Neuronal stem cell (in vitro differentiated cells): ENCODE measurements around the gene PSME3. TPM values are rescaled to one million over a fixed set of nuclear protein-coding genes. Genes with fewer than 3 reads are reported as not detected.

Source experiments
- DNase-seq: peaks from one replicate; pipeline ENCODE4 v3.0.0-alpha.2; 2013; ENCODE audit warnings: low spot score
- H2AFZ ChIP-seq: one replicate; pipeline ENCODE4 v1.6.1; 2013; ENCODE audit warnings: mild to moderate bottlenecking, low read length, inconsistent platforms
- H2AK5ac ChIP-seq: 2 replicates; pipeline ENCODE4 v1.6.1; 2013; ENCODE audit warnings: low read depth, mild to moderate bottlenecking, inconsistent platforms, low read length, moderate library complexity, mixed read lengths
- H2BK120ac ChIP-seq: 2 replicates; pipeline ENCODE4 v1.6.1; 2013; ENCODE audit warnings: low read depth, mild to moderate bottlenecking, inconsistent platforms, low read length, moderate library complexity, mixed read lengths
- H2BK12ac ChIP-seq: one replicate; pipeline ENCODE4 v1.6.1; 2013; ENCODE audit warnings: low read length, inconsistent platforms
- H2BK15ac ChIP-seq: 2 replicates; pipeline ENCODE4 v1.6.1; 2013; ENCODE audit warnings: mild to moderate bottlenecking, low read length, inconsistent platforms, mixed read lengths
- H2BK5ac ChIP-seq: one replicate; pipeline ENCODE4 v1.6.1; 2013; ENCODE audit warnings: inconsistent platforms, mild to moderate bottlenecking, low read length, moderate library complexity
- H3K14ac ChIP-seq: one replicate; pipeline ENCODE4 v1.6.1; 2013; ENCODE audit warnings: low read length, inconsistent platforms
- H3K18ac ChIP-seq: 2 replicates; pipeline ENCODE4 v1.6.1; 2013; ENCODE audit warnings: low read length, inconsistent platforms
- H3K23ac ChIP-seq: 2 replicates; pipeline ENCODE4 v1.6.1; 2013; ENCODE audit warnings: low read depth, mild to moderate bottlenecking, mixed read lengths, low read length, inconsistent platforms; ENCODE audit not compliant: poor library complexity
- H3K27ac ChIP-seq: replicated peaks from 3 replicates; pipeline ENCODE4 v1.5.1; 2013; ENCODE audit warnings: low read length, inconsistent platforms
- H3K27me3 ChIP-seq, 3 experiments: 2 replicates each; pipeline ENCODE4 v1.6.1; 2013; ENCODE audit warnings: low read length in 3 of 3, mild to moderate bottlenecking in 2 of 3, inconsistent platforms in 1 of 3, low read depth in 1 of 3, mixed read lengths in 1 of 3, moderate library complexity in 1 of 3; ENCODE audit not compliant: control insufficient read depth in 3 of 3, insufficient read depth in 3 of 3
- H3K36me3 ChIP-seq, 2 donors: replicated peaks in 1 of 2; 2 replicates each; pipeline ENCODE4 v1.6.1; 2013; ENCODE audit warnings: low read length in 2 of 2; ENCODE audit not compliant: control insufficient read depth in 2 of 2, insufficient read depth in 2 of 2
- H3K4ac ChIP-seq: 2 replicates; pipeline ENCODE4 v1.6.1; 2013; ENCODE audit warnings: inconsistent platforms, mild to moderate bottlenecking, low read length, moderate library complexity
- H3K4me1 ChIP-seq, 2 donors: 1 replicate in 1 of 2; 2 replicates in 1 of 2; pipeline ENCODE4 v1.6.1; 2013; ENCODE audit warnings: low read length in 2 of 2, low read depth in 1 of 2; ENCODE audit not compliant: control insufficient read depth in 2 of 2, insufficient read depth in 1 of 2
- H3K4me2 ChIP-seq: one replicate; pipeline ENCODE4 v1.6.1; 2013; ENCODE audit warnings: mild to moderate bottlenecking, low read length, inconsistent platforms; ENCODE audit not compliant: insufficient read depth, poor library complexity, severe bottlenecking
- H3K4me3 ChIP-seq, 2 donors: 2 replicates each; pipeline ENCODE4 v1.5.1; 2013; ENCODE audit warnings: low read length in 2 of 2, mild to moderate bottlenecking in 2 of 2, inconsistent platforms in 1 of 2, moderate library complexity in 1 of 2
- H3K79me1 ChIP-seq: one replicate; pipeline ENCODE4 v1.6.1; 2013; ENCODE audit warnings: low read depth, mild to moderate bottlenecking, inconsistent platforms, low read length, moderate library complexity
- H3K9ac ChIP-seq: one replicate; pipeline ENCODE4 v1.6.1; 2013; ENCODE audit warnings: mild to moderate bottlenecking, low read depth, low read length, inconsistent platforms; ENCODE audit not compliant: poor library complexity
- H3K9me3 ChIP-seq, 2 donors: replicated peaks in 1 of 2; 2 replicates each; pipeline versions ENCODE3 to v1.6.1; 2013; ENCODE audit warnings: low read length in 2 of 2, mild to moderate bottlenecking in 2 of 2, inconsistent platforms in 1 of 2, low read depth in 1 of 2, mixed read lengths in 1 of 2, moderate library complexity in 1 of 2; ENCODE audit not compliant: control insufficient read depth in 2 of 2, insufficient read depth in 1 of 2
- H4K8ac ChIP-seq: one replicate; pipeline ENCODE4 v1.6.1; 2013; ENCODE audit warnings: low read depth, mild to moderate bottlenecking, inconsistent platforms, low read length, moderate library complexity
- H4K91ac ChIP-seq: one replicate; pipeline ENCODE4 v1.6.1; 2013; ENCODE audit warnings: low read length, low read depth, mild to moderate bottlenecking, inconsistent platforms; ENCODE audit not compliant: poor library complexity
- WGBS, 2 donors: extraction: QIAGEN DNeasy Blood & Tissue Kit; methylation state at CpG; one replicate each; pipeline ENCODE4 v1.1.7; 2013; ENCODE audit warnings: missing lambda C conversion rate in 2 of 2, mixed read lengths in 1 of 2; ENCODE audit not compliant: insufficient read length in 2 of 2, insufficient replicate concordance in 1 of 2; ENCODE audit errors: extremely low coverage in 2 of 2; 5-methylcytosine and 5-hydroxymethylcytosine counted together
- polyA plus RNA-seq, 2 experiments: library from polyadenylated mRNA; stranded (reverse); fragments of 200-250 nt; gene quantifications; one replicate each; pipeline ENCODE4 v1.2.3, GENCODE V29; 2013

PSME3 gene, protein sequence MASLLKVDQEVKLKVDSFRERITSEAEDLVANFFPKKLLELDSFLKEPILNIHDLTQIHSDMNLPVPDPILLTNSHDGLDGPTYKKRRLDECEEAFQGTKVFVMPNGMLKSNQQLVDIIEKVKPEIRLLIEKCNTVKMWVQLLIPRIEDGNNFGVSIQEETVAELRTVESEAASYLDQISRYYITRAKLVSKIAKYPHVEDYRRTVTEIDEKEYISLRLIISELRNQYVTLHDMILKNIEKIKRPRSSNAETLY
- 84.7 TPM for polyA plus RNA-seq (2013, experiment 1 of 2)
- polyA plus RNA-seq (2013, experiment 2 of 2) = 84.5 TPM

GRCh38 chr17:42832934-42833766, at the start of gene PSME3:
PSME3 (plus strand) TSS chr17:42833397; CDS start chr17:42833632, 235 bp downstream.
- peak within 1 kb of the TSS; percentile 98 for H3K4me2 ChIP-seq
- DNase-seq = peak; percentile 85
- H3K23ac ChIP-seq = peak within 1 kb of the TSS; percentile 99
- H3K9ac ChIP-seq = peak within 1 kb of the TSS; percentile 90
- H3K9me3 ChIP-seq = no peaks in the 10 kb centered on the region
- peak within 1 kb of the TSS; percentile 46 for H2BK12ac ChIP-seq
- peak within 1 kb of the TSS; percentile 63 for H3K14ac ChIP-seq
- no CpG with 5 or more reads among the region's 71 CpGs for WGBS, 2 donors
- H3K27ac ChIP-seq = peak within 1 kb of the TSS; percentile 28
- peak within 1 kb of the TSS; percentile 88 for H3K18ac ChIP-seq
- H2BK15ac ChIP-seq = no peak within 1 kb of the TSS
- peaks cover 6% of the 10 kb centered on the region for H3K79me1 ChIP-seq
- H3K27me3 ChIP-seq = no peaks in the 10 kb centered on the region
- H3K4me1 ChIP-seq = peaks cover 4% of the 10 kb centered on the region in 2 donors
- peak within 1 kb of the TSS; percentile 39 for H2BK120ac ChIP-seq
- peak within 1 kb of the TSS; percentile 58 to 89 for H3K4me3 ChIP-seq
- peak within 1 kb of the TSS; percentile 71 for H2BK5ac ChIP-seq
- H2AFZ ChIP-seq = peak within 1 kb of the TSS; percentile 82
- no peak within 1 kb of the TSS for H3K4ac ChIP-seq
- no peak within 1 kb of the TSS for H4K8ac ChIP-seq
- peak within 1 kb of the TSS; percentile 25 for H2AK5ac ChIP-seq
- H3K36me3 ChIP-seq = peaks cover 20 to 34% of the 10 kb centered on the region in 2 donors
- no peak within 1 kb of the TSS for H4K91ac ChIP-seq

GRCh38 chr17:42783791-42784138, 49.4 kb upstream of the PSME3 start:
- no CpG with 5 or more reads among the region's 22 CpGs for WGBS, 2 donors
- Histone ChIP-seq H3K4me2 (no peak overlapping the region), H3K4me1 (peaks cover 0 to 9% of the 10 kb centered on the region in 2 donors), H2AFZ (no peak overlapping the region), H2BK120ac (no peak overlapping the region), H2BK5ac (no peak overlapping the region), H3K9ac (no peak overlapping the region), H3K79me1 (no peaks in the 10 kb centered on the region), H3K4me3 (no peak overlapping the region), H3K27me3 (peaks cover 0 to 25% (median 8%) of the 10 kb centered on the region in 3 experiments), H4K8ac (no peak overlapping the region), H3K23ac (no peak overlapping the region), H3K4ac (no peak overlapping the region), H3K36me3 (peaks cover 6 to 14% of the 10 kb centered on the region in 2 donors), H2BK12ac (no peak overlapping the region), H2BK15ac (no peak overlapping the region), H4K91ac (no peak overlapping the region), H3K27ac (no peak overlapping the region), H2AK5ac (no peak overlapping the region), H3K9me3 (no peaks in the 10 kb centered on the region), H3K18ac (no peak overlapping the region), H3K14ac (no peak overlapping the region)
- no peak for DNase-seq

GRCh38 chr17:42784409-42784808, 48.8 kb upstream of the PSME3 start:
- H2AFZ ChIP-seq = no peak overlapping the region
- peaks cover 2 to 8% of the 10 kb centered on the region in 2 donors for H3K36me3 ChIP-seq
- H2BK12ac ChIP-seq = no peak overlapping the region
- no peak overlapping the region for H2BK5ac ChIP-seq
- H2AK5ac ChIP-seq = no peak overlapping the region
- H4K91ac ChIP-seq = no peak overlapping the region
- H3K14ac ChIP-seq = peak overlapping the region; percentile 47
- WGBS, 2 donors = no CpG with 5 or more reads among the region's 25 CpGs
- no peak overlapping the region for H3K4me3 ChIP-seq
- peaks cover 0 to 25% (median 8%) of the 10 kb centered on the region in 3 experiments for H3K27me3 ChIP-seq
- H3K79me1 ChIP-seq = no peaks in the 10 kb centered on the region
- H3K9me3 ChIP-seq = no peaks in the 10 kb centered on the region
- H2BK15ac ChIP-seq = no peak overlapping the region
- H4K8ac ChIP-seq = no peak overlapping the region
- H3K4ac ChIP-seq = no peak overlapping the region
- no peak overlapping the region for H3K9ac ChIP-seq
- H3K27ac ChIP-seq = no peak overlapping the region
- no peak overlapping the region for H3K18ac ChIP-seq
- H2BK120ac ChIP-seq = no peak overlapping the region
- H3K4me2 ChIP-seq = no peak overlapping the region
- DNase-seq = no peak
- peaks cover 0 to 9% of the 10 kb centered on the region in 2 donors for H3K4me1 ChIP-seq
- H3K23ac ChIP-seq = no peak overlapping the region
